D721Med (cell line): ENCODE results near the gene ZMYND19.

Experiments used
- DNase-seq: peaks from one replicate; pipeline ENCODE4 v3.0.0; 2011; ENCODE audit warnings: low spot score; ENCODE audit not compliant: insufficient read length
- FAIRE-seq: peaks from 2 replicates; lab custom pipeline; 2011; peaks lifted over from hg19 to GRCh38; lab: Jason Lieb, UNC
- TF ChIP-seq, protein P1 (sequence below): IDR thresholded peaks from 2 replicates; pipeline ENCODE4 v1.5.1; 2012; ENCODE audit warnings: mild to moderate bottlenecking, control low read depth; ENCODE audit not compliant: insufficient read depth; ENCODE audit errors: missing control alignments

Gene ZMYND19

DNA sequence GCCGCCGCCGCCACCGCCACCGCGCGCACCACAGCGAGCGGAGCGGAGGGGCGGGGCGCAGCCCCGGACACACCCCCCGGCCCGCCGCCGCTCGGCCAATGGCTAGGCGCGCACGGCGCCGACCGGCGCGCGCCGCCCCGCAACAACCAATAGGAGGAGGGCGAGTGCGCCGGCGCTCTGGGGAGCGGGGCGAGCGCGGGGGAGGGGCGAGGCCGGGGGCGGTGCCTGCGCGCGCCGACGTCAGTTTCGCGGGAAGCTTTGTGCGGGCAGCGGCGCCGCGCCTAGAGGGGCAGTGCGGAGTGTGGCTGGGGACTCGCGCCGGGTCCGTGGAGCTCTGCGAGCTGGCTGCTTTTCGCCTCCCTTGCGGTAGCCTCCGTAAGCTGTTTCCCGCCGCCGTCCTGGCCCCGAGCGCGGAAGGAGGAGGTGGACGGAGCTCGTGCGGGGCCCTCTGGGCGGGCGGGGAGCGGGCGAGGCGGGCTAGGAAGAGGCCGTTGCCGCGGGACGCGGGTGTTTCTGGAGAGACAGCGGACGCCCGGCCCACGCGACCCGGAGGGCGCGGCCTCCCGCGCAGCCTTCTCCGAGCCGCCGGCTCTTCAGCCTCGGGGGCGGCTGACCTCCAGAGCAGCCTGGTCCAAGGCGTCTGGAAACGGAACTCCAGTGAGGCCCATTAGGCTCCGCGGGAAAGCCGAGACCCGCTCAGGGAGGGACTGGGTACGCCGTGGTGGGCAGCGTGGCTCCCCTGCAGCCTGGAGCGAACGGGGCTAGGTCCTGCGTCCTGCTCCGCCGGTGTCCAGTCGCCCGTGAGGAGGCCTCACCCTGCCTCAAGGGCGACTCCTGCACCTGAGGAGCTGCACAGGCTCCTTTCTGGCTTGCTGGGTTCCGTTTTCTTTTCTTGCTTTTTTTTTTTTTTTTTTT lies at the start of gene ZMYND19:
Gene ZMYND19, minus strand, starts transcription at position 44 of the 915 bp plus-strand sequence. CDS start 249 bp downstream, outside the sequence.
- TF ChIP-seq, protein P1, sequence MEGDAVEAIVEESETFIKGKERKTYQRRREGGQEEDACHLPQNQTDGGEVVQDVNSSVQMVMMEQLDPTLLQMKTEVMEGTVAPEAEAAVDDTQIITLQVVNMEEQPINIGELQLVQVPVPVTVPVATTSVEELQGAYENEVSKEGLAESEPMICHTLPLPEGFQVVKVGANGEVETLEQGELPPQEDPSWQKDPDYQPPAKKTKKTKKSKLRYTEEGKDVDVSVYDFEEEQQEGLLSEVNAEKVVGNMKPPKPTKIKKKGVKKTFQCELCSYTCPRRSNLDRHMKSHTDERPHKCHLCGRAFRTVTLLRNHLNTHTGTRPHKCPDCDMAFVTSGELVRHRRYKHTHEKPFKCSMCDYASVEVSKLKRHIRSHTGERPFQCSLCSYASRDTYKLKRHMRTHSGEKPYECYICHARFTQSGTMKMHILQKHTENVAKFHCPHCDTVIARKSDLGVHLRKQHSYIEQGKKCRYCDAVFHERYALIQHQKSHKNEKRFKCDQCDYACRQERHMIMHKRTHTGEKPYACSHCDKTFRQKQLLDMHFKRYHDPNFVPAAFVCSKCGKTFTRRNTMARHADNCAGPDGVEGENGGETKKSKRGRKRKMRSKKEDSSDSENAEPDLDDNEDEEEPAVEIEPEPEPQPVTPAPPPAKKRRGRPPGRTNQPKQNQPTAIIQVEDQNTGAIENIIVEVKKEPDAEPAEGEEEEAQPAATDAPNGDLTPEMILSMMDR: no peak
- DNase-seq (peak; percentile 98), FAIRE-seq (no peak)

DNA sequence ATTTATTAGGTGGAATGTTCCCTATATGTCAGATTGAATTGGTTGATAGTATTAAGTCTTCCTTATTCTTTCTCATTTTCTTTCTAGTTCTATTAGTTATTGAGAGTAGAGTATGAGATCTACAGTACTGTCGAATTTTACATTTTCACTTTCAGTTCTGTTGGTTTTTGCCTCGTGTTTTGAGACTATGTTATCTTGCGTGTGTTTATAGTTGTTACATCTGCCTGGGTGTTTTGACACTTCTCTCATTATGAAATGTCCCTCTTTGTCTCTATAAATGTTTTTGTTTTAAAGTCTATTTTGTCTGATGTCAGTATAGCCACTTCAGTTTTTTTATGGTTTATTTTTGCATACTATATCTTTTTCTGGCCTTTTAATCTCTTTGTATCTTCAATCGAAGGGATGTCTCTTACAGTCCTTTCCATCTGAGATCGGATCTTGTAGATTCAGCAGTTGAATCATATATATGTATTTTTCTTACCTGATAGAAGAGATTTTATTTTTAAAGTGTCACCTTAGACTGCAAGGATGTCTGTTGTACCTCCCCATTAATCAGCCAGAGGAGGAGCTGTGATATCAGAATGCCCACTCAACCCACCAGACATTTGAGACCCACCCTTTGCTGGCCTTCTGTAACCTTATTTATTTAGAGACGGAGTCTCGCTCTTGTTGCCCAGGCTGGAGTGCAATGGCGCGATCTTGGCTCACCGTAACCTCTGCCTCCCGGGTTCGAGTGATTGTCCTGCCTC lies 49.2 kb upstream of the ZMYND19 start:
- TF ChIP-seq, protein P1: no peak
- DNase-seq: no peak
- FAIRE-seq: no peak

DNA sequence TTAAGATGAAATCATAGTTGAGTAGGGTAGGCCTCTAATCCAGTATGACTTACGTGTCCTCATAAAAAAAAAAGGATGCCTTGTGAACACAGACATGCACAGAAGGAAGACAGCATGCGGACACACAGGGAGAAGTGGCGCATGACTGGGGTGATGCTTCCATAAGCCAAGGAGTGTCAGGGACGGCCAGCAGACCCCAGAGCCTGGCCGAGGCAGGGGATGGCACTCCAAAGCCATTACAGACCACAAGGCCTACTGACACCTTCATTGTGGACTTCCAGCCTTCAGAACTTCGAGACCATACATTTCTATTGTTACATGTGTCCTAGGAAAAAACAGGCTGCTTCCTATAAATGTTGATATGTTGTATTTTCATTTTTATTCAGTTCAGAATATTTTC lies 48.4 kb upstream of the ZMYND19 start:
- TF ChIP-seq, protein P1: no peak
- no peak for FAIRE-seq
- DNase-seq: no peak

DNA sequence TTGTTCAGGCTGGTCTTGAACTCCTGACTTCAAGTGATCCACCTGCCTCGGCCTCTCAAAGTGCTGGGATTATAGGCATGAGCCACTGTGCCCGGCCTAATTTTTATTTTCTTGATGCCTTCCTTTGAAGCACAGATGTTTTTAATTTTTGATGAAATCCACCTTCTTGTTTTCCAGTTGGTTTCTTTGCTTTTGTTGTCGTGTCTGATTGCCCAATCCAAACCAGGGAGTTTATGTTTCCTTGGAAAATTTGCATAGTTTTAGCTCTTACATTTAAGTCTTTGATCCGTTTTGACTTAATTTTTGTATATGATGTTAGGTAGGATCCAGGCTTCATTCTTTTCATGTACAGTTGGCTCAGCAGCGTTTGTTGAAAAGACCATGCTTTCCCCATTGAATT lies 43.7 kb upstream of the ZMYND19 start:
- no peak for DNase-seq
- TF ChIP-seq, protein P1: no peak
- FAIRE-seq: no peak

DNA sequence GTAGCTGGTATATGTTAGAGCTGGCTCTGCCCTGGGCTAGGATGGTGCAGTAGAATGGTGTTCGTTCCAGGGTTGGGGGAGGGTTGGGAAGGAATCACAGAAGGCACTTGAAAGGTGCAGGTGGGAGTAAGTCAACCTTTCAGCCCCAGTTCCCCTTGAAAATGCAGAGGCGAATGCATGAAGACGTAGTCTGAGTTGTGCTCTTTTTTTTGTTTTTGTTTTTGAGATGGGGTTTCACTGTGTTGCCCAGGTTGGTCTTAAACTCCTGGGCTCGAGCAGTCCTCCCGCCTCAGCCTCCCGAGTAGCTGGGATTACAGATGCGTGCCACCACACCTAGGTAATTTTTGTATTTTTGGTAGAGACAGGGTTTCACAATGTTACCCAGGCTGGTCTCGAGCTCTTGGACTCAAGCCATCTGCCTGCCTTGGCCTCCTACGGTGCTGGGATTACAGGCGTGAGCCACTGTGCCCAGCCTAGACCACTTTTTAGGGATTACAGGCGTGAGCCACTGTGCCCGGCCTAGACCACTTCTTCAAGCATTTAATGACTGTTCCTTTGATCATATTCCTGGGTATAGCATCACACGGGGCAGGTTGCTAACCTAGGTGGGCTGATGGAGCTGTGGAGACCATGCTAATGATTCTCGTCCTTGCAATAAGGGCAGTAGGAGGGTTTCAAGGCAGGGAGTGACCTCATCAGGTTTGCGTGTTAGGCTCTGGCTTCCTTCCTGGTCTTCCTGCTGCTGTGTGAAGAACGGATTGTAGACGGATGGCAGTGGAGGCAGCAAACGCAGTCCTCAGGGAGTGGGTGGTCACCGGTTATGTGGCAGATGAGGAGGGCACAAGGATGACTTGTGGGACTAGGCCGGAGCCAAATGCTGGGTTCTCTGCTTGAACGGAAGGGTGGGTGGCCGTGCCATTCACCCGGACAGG lies 42.2 kb upstream of the ZMYND19 start:
- TF ChIP-seq, protein P1: no peak
- no peak for FAIRE-seq
- no peak for DNase-seq

DNA sequence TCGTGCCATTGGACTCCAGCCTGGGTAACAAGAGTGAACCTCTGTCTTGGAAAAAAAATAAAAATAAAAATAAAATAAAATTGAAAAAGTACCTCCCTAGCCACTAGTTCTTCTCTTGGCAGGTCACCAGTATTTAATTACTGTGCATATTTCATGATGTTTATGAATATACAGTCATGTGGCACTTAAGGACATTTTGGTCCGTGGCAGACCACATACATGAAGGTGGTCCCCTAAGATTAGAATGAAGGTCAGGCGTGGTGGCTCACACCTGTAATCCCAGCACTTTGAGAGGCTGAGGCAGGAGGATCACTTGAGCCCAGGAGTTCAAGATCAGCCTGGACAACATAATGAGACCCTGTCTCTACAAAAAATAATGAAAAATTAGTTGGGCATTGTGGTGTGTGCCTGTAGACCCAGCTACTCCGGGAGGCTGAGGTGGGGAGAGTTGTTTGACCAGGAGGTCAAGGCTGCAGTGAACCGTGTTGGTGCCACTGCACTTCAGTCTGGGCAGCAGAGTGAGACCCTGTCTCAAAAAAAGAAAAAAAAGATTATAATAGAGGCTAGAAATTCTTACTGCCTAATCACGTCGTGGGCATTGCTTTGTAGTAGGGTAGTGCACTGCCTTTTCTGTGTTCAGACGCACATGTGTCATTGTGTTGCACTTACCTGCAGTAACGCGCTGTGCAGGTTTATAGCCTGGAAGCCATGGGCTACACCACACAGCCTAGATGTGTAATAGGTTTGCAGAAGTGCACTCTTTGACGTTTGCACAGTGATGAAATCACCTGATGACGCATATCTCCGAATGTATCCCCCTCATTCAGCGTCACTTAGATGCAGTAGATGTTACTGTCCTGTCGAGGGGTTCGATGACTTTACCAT lies 41.3 kb upstream of the ZMYND19 start:
- FAIRE-seq (no peak), DNase-seq (no peak)
- TF ChIP-seq, protein P1: no peak
